ENCODE results near the gene C21orf91.

Gene C21orf91

GRCh38 chr21:17798796-17799195, 20.4 kb downstream of the C21orf91 start:
- no peak for DNase-seq

GRCh38 chr21:17797967-17798366, 21.2 kb downstream of the C21orf91 start:
- no peak for DNase-seq

- DNase-seq: no peak
These were observed 22.7 kb downstream of the C21orf91 start for GRCh38 chr21:17796503-17796902.

GRCh38 chr21:17796037-17796403, 23.1 kb downstream of the C21orf91 start:
- DNase-seq: no peak

GRCh38 chr21:17795146-17796036, 23.8 kb downstream of the C21orf91 start:
- no peak for DNase-seq

- no peak for DNase-seq
These were observed 24.5 kb downstream of the C21orf91 start for GRCh38 chr21:17794518-17795145.

- no peak for DNase-seq
These were observed 25.7 kb downstream of the C21orf91 start for GRCh38 chr21:17793246-17794123.

GRCh38 chr21:17789656-17790055, 29.5 kb downstream of the C21orf91 start:
- DNase-seq: no peak

- no peak for DNase-seq
These were observed 30.1 kb downstream of the C21orf91 start for GRCh38 chr21:17789069-17789468.

GRCh38 chr21:17786851-17787181, 32.3 kb downstream of the C21orf91 start:
- DNase-seq: no peak

- no peak for DNase-seq
These were observed 32.9 kb downstream of the C21orf91 start for GRCh38 chr21:17786071-17786850.

- no peak for DNase-seq
These were observed 33.8 kb downstream of the C21orf91 start for GRCh38 chr21:17785403-17785788.

- no peak for DNase-seq
These were observed 34.4 kb downstream of the C21orf91 start for GRCh38 chr21:17784604-17785402.

GRCh38 chr21:17784180-17784598, 35.0 kb downstream of the C21orf91 start:
- DNase-seq: no peak

GRCh38 chr21:17783481-17784179, 35.5 kb downstream of the C21orf91 start:
- DNase-seq: no peak

- DNase-seq: no peak
These were observed 36.2 kb downstream of the C21orf91 start for GRCh38 chr21:17783003-17783402.

- DNase-seq: no peak
These were observed 37.1 kb downstream of the C21orf91 start for GRCh38 chr21:17782051-17782450.

GRCh38 chr21:17781524-17781923, 37.6 kb downstream of the C21orf91 start:
- DNase-seq: no peak

- DNase-seq: no peak
These were observed 38.6 kb downstream of the C21orf91 start for GRCh38 chr21:17780539-17780938.

- no peak for DNase-seq
These were observed 39.2 kb downstream of the C21orf91 start for GRCh38 chr21:17779980-17780379.
